Right ventricle myocardium superior (tissue), 1 donor: ENCODE measurements around the gene AP1G2. TPM values are rescaled to one million over a fixed set of nuclear protein-coding genes. Genes with fewer than 3 reads are reported as not detected.
A peak's percentile ranks its signal among the peaks of the same experiment; 100 is the strongest.
"Not testable (repeated sequence)": the region's sequence is repeated elsewhere in the genome, so short reads cannot be mapped to it uniquely, and the experiment has no call there.

ENCODE experiments used
- ATAC-seq: fragments of 200-7000 bp; cut with Tn5 transposase; one replicate; pipeline ENCODE4 v1.9.1; 2020; ENCODE audit warnings: mild to moderate bottlenecking; ENCODE audit not compliant: poor library complexity
- DNase-seq: peaks from one replicate; pipeline ENCODE4 v3.0.0-alpha.2; 2020
- intact Hi-C: fragments of 100-400 bp; cut with DNase I; formaldehyde crosslinking; loops from one replicate; pipeline ENCODE4 v1.11.2; 2022
- total RNA-seq: library from RNA; stranded (reverse); fragmentation: NEBNext Ultra II Directional; extraction: Animal tissue kit (Norgen Biotek cat#: 25700); gene quantifications from one replicate; pipeline ENCODE4 v1.2.1, GENCODE V29; 2021
- donor health status: DM: no; HTN: yes; CAD: no; lungs with severe emphysema.

Gene AP1G2
- total RNA-seq, 1 donor from 2014 or later: 10.7 TPM

DNA sequence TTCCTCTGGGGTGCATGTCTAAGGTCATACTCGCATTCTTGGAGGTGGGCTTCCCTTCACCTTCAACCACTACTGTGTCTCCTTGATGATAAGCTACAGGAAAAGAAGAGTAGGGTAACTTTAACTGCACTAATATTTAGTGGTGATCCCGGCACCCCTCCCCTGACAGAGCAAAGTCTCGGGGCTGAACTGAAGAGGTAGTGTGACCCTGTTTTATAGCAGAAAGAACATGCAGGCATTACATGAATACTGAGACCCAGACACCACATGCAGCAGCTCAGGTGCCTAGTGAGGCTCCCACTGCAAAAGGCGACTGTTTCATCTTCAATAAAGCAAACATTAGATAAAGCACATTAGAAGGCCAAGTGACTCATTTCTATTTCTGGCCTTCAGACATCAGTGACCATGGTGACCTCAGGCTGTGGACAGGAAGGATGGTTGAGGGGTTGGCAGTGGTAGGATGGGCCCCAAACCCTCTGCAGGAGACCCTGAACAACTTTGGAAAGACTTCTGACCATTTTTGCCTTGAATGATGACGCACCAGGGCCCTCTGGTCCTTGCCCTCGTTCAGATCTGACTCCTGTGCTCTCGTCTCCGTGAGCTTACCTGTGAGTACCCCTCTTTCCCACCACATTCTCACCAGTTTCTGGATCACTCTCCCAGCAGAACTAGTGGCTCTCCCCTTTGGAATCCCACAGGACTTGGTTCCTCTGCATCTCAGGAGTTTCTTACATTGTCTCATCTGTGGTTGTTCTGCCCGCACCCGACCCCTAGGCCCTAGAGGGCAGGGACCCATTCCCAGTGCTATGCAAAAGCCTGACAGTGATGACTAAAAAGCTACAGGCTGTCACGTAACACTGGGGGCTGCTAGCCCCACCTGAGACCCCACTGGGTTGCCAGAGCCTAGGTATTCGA lies 34.8 kb upstream of the AP1G2 start:
- intact Hi-C loops: no loop called here
- DNase-seq (no peak), ATAC-seq (peak; percentile 54)

DNA sequence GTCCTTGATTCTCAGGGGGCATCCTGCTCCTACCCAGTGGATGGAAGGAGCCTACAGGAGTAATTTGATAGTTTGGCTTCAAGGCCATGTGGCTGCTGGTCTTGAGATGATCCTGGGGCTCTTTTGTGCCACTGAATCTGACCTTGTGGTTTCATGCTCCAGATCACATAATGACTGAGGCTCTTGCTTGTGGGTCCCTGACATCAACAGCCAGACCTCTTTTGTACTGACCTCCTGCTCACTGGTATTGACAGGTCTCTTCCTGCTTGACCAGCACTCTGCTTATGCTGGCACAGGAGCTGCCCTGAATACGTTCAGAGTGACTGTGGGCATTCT lies 34.2 kb upstream of the AP1G2 start:
- no peak for ATAC-seq
- no peak for DNase-seq
- intact Hi-C loops: no loop called here

DNA sequence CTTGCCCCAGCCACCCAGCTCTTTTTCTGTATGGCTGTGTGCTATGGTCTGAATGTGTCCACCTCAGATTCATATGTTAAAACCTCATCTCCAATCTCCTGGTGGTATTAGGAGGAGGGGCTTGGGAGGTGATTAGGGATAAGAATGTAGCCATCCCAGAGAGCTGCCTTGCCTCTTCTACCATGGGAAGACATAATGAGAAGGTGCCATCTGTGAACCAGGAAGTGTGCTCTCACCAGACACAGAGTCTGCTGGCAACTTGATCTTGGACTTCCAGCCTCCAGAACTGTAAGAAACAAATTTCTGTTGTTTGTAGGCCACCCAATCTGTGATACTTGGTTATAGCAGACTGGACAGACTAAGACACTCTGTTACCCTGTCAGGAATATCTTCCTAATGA lies 33.8 kb upstream of the AP1G2 start:
- no peak for DNase-seq
- ATAC-seq: no peak
- intact Hi-C loops: no loop called here

DNA sequence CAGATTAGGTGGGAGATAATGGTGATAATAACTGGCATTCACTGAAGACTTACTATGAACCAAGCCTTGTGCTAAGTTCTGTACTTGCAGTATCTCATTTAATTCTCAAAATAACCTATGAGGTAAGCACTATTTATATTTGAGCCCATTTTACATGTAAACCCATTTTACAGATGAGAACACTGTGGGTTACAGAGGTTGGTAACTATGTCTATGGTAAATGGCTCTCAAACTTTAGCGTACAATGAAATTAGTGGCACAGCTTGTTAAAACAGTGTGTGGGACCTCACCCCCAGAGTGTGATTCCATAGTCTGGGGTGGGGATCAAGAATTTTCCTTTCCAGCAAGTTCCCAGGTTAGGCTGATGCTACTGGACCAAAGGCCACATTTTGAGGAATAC lies 33.2 kb upstream of the AP1G2 start:
- ATAC-seq (no peak), DNase-seq (no peak)
- intact Hi-C loops: no loop called here

DNA sequence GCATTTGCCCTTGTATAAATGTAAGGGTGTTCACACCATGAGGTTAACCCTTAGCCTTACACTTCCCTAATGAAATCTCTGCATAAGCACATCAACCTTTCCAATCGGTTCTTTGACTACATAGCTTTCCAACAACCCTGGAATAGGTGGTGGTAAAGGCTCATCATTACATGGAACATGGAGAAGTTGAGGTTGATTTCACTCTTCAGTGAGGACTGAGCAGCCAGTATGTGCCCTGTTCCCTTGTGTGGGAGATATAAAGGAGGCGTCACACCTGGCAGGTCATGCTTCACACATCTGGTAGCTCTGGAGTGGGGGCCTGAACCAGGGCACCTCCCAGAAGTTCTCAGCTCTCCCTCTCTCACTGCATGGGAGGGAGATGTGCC lies 32.7 kb upstream of the AP1G2 start:
- no peak for ATAC-seq
- intact Hi-C loops: no loop called here
- no peak for DNase-seq

DNA sequence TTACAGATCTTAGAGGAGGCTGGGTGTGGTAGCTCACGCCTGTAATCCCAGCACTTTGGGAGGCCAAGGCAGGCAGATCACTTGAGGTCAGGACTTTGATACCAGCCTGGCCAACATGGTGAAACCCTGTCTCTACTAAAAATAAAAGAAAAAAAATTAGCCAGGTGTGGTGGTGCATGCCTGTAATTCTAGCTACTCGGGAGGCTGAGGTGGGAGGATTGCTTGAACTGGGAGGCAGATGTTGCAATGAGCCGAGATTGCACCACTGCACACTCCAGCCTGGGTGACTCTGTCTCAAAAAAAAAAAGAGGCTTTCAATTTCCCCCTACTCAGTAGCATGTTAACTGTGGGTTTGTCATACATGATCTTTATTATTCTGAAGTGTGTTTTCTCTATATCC lies 26.6 kb upstream of the AP1G2 start:
- ATAC-seq, intact Hi-C loops, DNase-seq: not testable (repeated sequence)

DNA sequence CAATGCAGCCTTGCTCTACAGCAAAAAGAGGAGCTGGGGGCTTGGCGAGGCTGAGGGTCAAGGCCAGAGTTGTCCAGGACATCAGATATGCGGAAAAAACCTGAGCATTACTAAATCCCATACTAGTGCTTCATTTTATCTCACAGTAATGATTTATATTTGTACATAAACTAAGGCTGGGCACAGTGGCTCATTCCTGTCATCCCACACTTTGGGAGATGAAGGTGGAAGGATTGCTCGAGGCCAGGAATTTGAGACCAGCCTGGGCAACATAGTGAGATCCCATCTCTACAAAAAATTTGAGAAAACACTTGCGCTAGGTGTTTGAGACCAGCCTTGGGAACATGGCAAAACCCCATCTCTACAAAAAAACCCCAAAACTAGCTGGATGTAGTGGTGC lies 22.6 kb upstream of the AP1G2 start:
- intact Hi-C loops: no loop called here
- DNase-seq (no peak), ATAC-seq (no peak)

- intact Hi-C loops: loop anchor here (5.0 kb wide), 1 partner anchor 338 kb away; no protein-coding TSS in a partner anchor
- ATAC-seq (no peak), DNase-seq (no peak)
Observed at GRCh38 chr14:23589606-23590005, 22.0 kb upstream of the AP1G2 start.

GRCh38 chr14:23588884-23589598 lies 21.4 kb upstream of the AP1G2 start:
- peak; percentile 96 for ATAC-seq
- intact Hi-C loops: loop anchor here (5.0 kb wide), 1 partner anchor 338 kb away; no protein-coding TSS in a partner anchor
- DNase-seq: peak; percentile 91

- not testable (repeated sequence) for ATAC-seq, DNase-seq
- intact Hi-C loops: loop anchor here (5.0 kb wide), 1 partner anchor 343 kb away; no protein-coding TSS in a partner anchor
Observed at GRCh38 chr14:23584527-23585203, 17.1 kb upstream of the AP1G2 start.

- intact Hi-C loops, ATAC-seq: not testable (repeated sequence)
Observed at GRCh38 chr14:23583761-23584526, 16.4 kb upstream of the AP1G2 start.

DNA sequence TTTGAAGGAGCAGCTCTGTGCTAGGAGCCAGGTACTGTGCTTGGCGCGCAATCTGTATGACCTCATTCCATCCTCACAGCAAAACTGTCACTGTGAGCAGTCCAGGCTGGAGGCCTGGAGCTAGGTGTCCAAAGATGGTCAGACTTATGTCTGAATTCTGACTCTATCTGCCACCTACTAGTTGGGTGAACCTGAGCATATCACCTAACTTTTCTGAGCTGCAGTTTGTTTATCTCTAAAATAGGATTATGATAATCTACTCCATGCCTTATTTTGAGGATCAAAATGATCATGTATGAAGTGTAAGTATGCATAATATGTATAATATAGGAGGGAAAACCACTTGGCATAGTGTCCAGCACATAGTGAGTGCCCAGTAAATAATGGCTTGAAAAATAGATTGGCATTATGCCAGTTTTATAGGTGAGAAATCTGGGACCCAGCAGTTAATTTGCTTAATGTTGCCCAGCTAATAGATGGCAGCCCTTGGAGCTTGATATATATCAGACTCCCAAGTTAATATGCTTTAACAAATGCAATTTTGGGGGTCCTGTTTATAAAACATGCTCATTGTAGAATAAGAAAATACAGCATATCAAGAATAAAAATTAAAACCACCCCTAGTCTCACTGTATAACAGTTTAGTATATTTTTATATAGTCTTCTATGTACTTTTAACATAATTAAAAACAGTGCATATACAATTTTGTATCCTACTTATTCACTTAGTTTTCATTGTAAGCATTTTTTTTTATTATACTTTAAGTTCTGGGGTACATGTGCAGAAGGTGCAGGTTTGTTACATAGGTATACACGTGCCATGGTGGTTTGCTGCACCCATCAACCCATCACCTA lies 15.5 kb upstream of the AP1G2 start:
- DNase-seq (no peak), ATAC-seq (no peak)
- intact Hi-C loops: no loop called here

More at GRCh38 chr14:23583761-23584526, 16.4 kb upstream of the AP1G2 start:
- DNase-seq: not testable (repeated sequence)

- DNase-seq (no peak), ATAC-seq (no peak)
- intact Hi-C loops: no loop called here
Observed at GRCh38 chr14:23580948-23581281, 13.3 kb upstream of the AP1G2 start.

GRCh38 chr14:23580152-23580926 lies 12.7 kb upstream of the AP1G2 start:
- DNase-seq: no peak
- intact Hi-C loops: no loop called here
- ATAC-seq: no peak

GRCh38 chr14:23579739-23580138 lies 12.1 kb upstream of the AP1G2 start:
- no peak for DNase-seq

DNA sequence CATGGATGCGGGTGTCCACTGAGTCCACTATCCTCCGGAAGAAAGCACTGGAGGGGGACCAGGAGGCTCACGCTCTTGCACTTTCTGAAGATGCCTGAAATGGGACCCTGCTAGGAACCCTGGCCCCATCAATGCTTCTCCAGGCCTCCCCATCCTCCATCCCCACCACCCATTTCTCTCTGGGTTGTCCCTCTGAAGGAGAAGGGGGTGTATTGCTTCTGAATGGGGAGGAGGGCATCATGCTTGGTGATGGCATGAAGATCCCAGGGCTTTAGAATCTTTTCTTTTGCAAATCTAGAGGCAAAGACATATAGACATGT lies 11.7 kb upstream of the AP1G2 start:
- DNase-seq (no peak), ATAC-seq (no peak)
- intact Hi-C loops: no loop called here

More at GRCh38 chr14:23579739-23580138, 12.1 kb upstream of the AP1G2 start:
- intact Hi-C loops: no loop called here
- ATAC-seq: no peak

DNA sequence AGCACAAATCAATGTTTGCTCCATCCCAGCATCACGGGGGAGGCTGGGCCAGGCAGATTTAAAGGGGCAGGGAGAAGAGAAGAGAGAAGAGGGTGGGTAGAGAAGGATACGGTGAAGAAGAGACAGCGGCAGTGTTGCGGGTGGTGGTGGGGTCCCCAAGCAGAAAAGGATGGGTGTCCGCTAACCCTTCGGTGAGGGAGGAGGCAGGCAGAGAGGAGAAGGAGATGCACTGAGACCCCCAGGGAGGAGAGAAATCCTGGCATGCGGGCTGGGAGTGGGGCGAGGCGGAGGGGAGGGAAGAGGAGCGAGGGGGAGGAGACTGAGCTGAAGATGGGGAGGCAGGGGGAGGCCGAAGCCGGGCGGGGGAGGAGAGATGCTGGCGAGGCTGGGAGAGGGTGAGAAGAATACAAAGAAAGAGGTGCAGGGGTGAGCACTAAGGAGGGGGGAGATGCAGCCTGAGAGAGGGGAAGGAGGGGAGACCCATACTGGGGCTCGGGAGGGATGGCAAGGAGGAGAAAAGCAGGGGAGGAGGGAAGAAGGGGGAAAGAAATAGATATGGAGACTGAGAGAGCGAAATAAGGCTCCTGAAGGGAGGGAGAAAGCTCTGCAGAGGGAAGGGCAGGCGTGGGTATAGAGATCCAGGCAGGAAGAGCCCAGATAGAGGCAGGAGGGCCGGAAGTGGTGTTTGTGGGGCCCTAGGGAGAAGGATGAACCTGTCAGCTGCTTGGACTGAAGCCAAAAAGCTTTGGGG lies 11.1 kb upstream of the AP1G2 start, which contains the start of gene JPH4:
Gene JPH4, minus strand, starts transcription at position 231 of the 751 bp plus-strand sequence. CDS start 1,337 bp downstream, outside the sequence.
- intact Hi-C loops: no loop called here
- no peak for DNase-seq
- no peak for ATAC-seq
